ENCODE results near the gene ERP44. TPM values are rescaled to one million over a fixed set of nuclear protein-coding genes. Genes with fewer than 3 reads are reported as not detected.

ERP44 gene
- total RNA-seq, 1 donor from 2014 or later, result 27.0 TPM

GRCh38 chr9:100028201-100028784 is 70.5 kb downstream of the ERP44 start:
- H3K9ac ChIP-seq (ENCODE audit: low read length), result no peak overlapping the region
- Mint-ChIP-seq H3K27ac (ENCODE audit: unreplicated experiment) (no peak overlapping the region), H3K9me3 (ENCODE audit: unreplicated experiment) (no peaks in the 10 kb centered on the region), H3K36me3 (ENCODE audit: low read depth, unreplicated experiment) (peaks cover 8% of the 10 kb centered on the region), H3K27me3 (ENCODE audit: low read depth, unreplicated experiment) (no peaks in the 10 kb centered on the region), H3K4me1 (ENCODE audit: low read depth, unreplicated experiment) (no peaks in the 10 kb centered on the region), H3K4me3 (ENCODE audit: unreplicated experiment) (no peak overlapping the region)
- DNase-seq (ENCODE audit: low read depth), result peak; percentile 45
- H3K36me3 ChIP-seq (ENCODE audit: insufficient read depth, low read length), result no peaks in the 10 kb centered on the region
- no peak overlapping the region for H3K4me3 ChIP-seq (ENCODE audit: insufficient read depth, low read depth, low read length)
- TF ChIP-seq CTCF (IDR thresholded peaks at IDR 0.05; ENCODE audit: insufficient read depth, low read depth, low read length), result peak; percentile 98
- TF ChIP-seq EZH2 (IDR thresholded peaks at IDR 0.05; ENCODE audit: insufficient read depth, low read length), result no peak
- H3K79me2 ChIP-seq (ENCODE audit: insufficient read depth, low read length), result no peaks in the 10 kb centered on the region
- H3K27ac ChIP-seq (ENCODE audit: low read depth, low read length), result no peak overlapping the region
- H4K20me1 ChIP-seq (ENCODE audit: insufficient read depth, low read length), result peaks cover 24% of the 10 kb centered on the region
- H3K27me3 ChIP-seq (ENCODE audit: insufficient read depth, low read length), result no peaks in the 10 kb centered on the region
- no peak overlapping the region for H2AFZ ChIP-seq (ENCODE audit: low read depth, low read length)
- H3K4me2 ChIP-seq (ENCODE audit: low read length), result no peak overlapping the region
- H3K4me1 ChIP-seq (ENCODE audit: insufficient read depth, low read length), result no peaks in the 10 kb centered on the region
- no peaks in the 10 kb centered on the region for H3K9me3 ChIP-seq (ENCODE audit: insufficient read depth, low read depth, low read length)
- FAIRE-seq, result no peak

- Histone ChIP-seq H3K79me2 (ENCODE audit: insufficient read depth, low read length) (no peaks in the 10 kb centered on the region), H4K20me1 (ENCODE audit: insufficient read depth, low read length) (peaks cover 24% of the 10 kb centered on the region), H3K27me3 (ENCODE audit: insufficient read depth, low read length) (no peaks in the 10 kb centered on the region), H3K4me3 (ENCODE audit: insufficient read depth, low read depth, low read length) (no peak overlapping the region), H3K27ac (ENCODE audit: low read depth, low read length) (no peak overlapping the region), H3K9ac (ENCODE audit: low read length) (no peak overlapping the region), H3K9me3 (ENCODE audit: insufficient read depth, low read depth, low read length) (no peaks in the 10 kb centered on the region), H3K4me1 (ENCODE audit: insufficient read depth, low read length) (no peaks in the 10 kb centered on the region), H2AFZ (ENCODE audit: low read depth, low read length) (no peak overlapping the region), H3K36me3 (ENCODE audit: insufficient read depth, low read length) (no peaks in the 10 kb centered on the region), H3K4me2 (ENCODE audit: low read length) (no peak overlapping the region)
- Mint-ChIP-seq H3K4me1 (ENCODE audit: low read depth, unreplicated experiment) (no peaks in the 10 kb centered on the region), H3K9me3 (ENCODE audit: unreplicated experiment) (no peaks in the 10 kb centered on the region), H3K36me3 (ENCODE audit: low read depth, unreplicated experiment) (peaks cover 4% of the 10 kb centered on the region), H3K4me3 (ENCODE audit: unreplicated experiment) (no peak overlapping the region), H3K27ac (ENCODE audit: unreplicated experiment) (no peak overlapping the region), H3K27me3 (ENCODE audit: low read depth, unreplicated experiment) (no peaks in the 10 kb centered on the region)
- TF ChIP-seq EZH2 (IDR thresholded peaks at IDR 0.05; ENCODE audit: insufficient read depth, low read length) (no peak), CTCF (IDR thresholded peaks at IDR 0.05; ENCODE audit: insufficient read depth, low read depth, low read length) (no peak)
- DNase-seq (ENCODE audit: low read depth) (no peak), FAIRE-seq (no peak)
These were observed 71.3 kb downstream of the ERP44 start for GRCh38 chr9:100027543-100027942.

- H3K79me2 ChIP-seq (ENCODE audit: insufficient read depth, low read length), result no peaks in the 10 kb centered on the region
- H3K27me3 ChIP-seq (ENCODE audit: insufficient read depth, low read length), result no peaks in the 10 kb centered on the region
- FAIRE-seq (peak; percentile 59), DNase-seq (ENCODE audit: low read depth) (no peak)
- no peak overlapping the region for H3K4me3 Mint-ChIP-seq (ENCODE audit: unreplicated experiment)
- no peaks in the 10 kb centered on the region for H3K36me3 ChIP-seq (ENCODE audit: insufficient read depth, low read length)
- no peak overlapping the region for H2AFZ ChIP-seq (ENCODE audit: low read depth, low read length)
- no peak overlapping the region for H3K9ac ChIP-seq (ENCODE audit: low read length)
- no peaks in the 10 kb centered on the region for H3K9me3 Mint-ChIP-seq (ENCODE audit: unreplicated experiment)
- H4K20me1 ChIP-seq (ENCODE audit: insufficient read depth, low read length), result peaks cover 4% of the 10 kb centered on the region
- TF ChIP-seq EZH2 (IDR thresholded peaks at IDR 0.05; ENCODE audit: insufficient read depth, low read length), result no peak
- TF ChIP-seq CTCF (IDR thresholded peaks at IDR 0.05; ENCODE audit: insufficient read depth, low read depth, low read length), result no peak
- H3K27ac ChIP-seq (ENCODE audit: low read depth, low read length), result no peak overlapping the region
- H3K27me3 Mint-ChIP-seq (ENCODE audit: low read depth, unreplicated experiment), result no peaks in the 10 kb centered on the region
- H3K4me1 Mint-ChIP-seq (ENCODE audit: low read depth, unreplicated experiment), result peaks cover 7% of the 10 kb centered on the region
- H3K27ac Mint-ChIP-seq (ENCODE audit: unreplicated experiment), result no peak overlapping the region
- no peaks in the 10 kb centered on the region for H3K36me3 Mint-ChIP-seq (ENCODE audit: low read depth, unreplicated experiment)
- H3K4me1 ChIP-seq (ENCODE audit: insufficient read depth, low read length), result no peaks in the 10 kb centered on the region
- H3K4me2 ChIP-seq (ENCODE audit: low read length), result no peak overlapping the region
- H3K4me3 ChIP-seq (ENCODE audit: insufficient read depth, low read depth, low read length), result no peak overlapping the region
- H3K9me3 ChIP-seq (ENCODE audit: insufficient read depth, low read depth, low read length), result no peaks in the 10 kb centered on the region
These were observed 76.9 kb downstream of the ERP44 start for GRCh38 chr9:100021931-100022330.

Measured in astrocyte (in vitro differentiated cells and primary cell).